Skin of body (tissue), 2 donors: Measurements from ENCODE around the gene DNAJB2. TPM values are rescaled to one million over a fixed set of nuclear protein-coding genes. Genes with fewer than 3 reads are reported as not detected.
"Not testable (repeated sequence)": the region's sequence is repeated elsewhere in the genome, so short reads cannot be mapped to it uniquely, and the experiment has no call there.

Source experiments
- DNase-seq: peaks from one replicate; lab custom pipeline; 2025; lab: John Stamatoyannopoulos, UW
- total RNA-seq: library from RNA; depleted of rRNA; stranded (reverse); fragments of >200 nt; gene quantifications from one replicate; pipeline ENCODE4 v1.2.3, GENCODE V29; 2014

Gene DNAJB2
- total RNA-seq, 1 donor from 2014 or later = 46.7 TPM

- no peak for DNase-seq
These were observed 24.5 kb upstream of the DNAJB2 start for GRCh38 chr2:219254590-219255201.

DNA sequence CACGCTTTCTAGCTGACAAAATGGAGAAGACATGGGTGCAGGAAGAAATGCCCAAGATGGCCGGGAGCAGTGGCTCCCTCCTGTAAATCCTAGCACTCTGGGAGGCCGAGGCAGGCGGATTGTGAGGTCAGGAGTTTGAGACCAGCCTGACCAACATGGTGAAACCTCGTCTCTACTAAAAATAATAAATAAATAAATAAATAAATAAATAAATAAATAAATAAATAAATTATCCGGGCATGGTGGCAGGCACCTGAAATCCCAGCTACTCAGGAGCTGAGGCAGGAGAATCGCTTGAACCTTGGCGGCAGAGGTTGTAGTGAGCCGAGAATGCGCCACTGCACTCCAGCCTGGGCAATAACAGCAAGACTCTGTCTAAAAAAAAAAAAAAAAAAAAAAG lies 20.2 kb upstream of the DNAJB2 start:
- not testable (repeated sequence) for DNase-seq

- no peak for DNase-seq
These were observed 17.9 kb upstream of the DNAJB2 start for GRCh38 chr2:219261024-219261855.

GRCh38 chr2:219266232-219266631 lies 12.9 kb upstream of the DNAJB2 start:
- DNase-seq = no peak

DNA sequence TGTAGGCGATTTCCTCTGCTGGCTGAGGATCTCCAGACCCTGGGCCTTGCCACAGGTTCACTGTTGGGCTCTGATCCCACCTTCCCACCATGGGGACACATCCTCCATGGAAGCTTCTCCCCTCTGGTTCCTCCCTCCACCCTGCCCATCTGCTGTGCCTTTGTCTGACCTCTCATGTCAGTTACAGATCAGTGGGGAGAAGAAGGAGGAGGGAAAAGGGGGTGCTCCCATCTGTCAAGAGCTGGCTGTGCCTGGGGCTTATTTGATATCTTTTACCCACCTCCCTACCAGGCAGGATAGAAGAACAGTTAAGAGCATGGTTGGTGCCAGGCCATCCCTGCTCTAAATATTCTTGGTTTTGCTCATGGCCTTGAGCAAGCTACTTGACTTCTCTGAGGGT lies 12.3 kb upstream of the DNAJB2 start:
- DNase-seq = no peak

- no peak for DNase-seq
These were observed 10.9 kb upstream of the DNAJB2 start for GRCh38 chr2:219268294-219268693.

DNA sequence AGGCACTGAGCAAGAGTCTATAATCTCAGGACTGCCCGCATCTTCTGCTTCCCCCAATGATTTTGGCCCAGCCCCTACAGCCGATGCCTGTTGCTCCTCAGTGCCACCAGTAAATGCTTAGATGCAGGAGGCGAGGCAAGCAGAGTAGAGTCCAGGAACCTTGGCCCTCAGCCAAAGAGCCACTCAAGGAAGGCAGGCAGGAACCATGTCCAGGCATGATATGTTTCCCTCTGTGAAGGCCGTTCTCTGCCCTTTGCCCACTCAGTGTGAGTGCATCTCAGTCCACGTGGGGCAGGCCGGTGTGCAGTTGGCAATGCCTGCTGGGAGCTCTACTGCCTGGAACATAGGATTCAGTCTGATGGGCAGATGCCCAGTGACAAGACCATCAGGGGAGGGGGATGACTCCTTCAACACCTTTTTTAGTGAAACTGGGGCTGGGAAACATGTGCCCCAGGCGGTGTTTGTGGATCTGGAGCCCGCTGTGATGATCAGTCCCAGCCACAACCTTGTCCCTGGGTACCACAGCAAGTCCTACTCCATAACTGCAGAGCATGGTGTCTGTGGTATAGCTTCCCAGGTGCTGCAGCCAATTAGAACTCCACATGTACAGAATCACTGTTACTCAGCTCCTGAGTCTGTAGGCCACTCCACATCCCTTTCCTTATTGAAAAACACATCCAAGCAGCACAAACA lies 9.7 kb upstream of the DNAJB2 start:
- no peak for DNase-seq

GRCh38 chr2:219270055-219270372 lies 9.2 kb upstream of the DNAJB2 start:
- no peak for DNase-seq

GRCh38 chr2:219271021-219271420 lies 8.1 kb upstream of the DNAJB2 start:
- no peak for DNase-seq

GRCh38 chr2:219272356-219272755 lies 6.8 kb upstream of the DNAJB2 start:
- DNase-seq = no peak

DNA sequence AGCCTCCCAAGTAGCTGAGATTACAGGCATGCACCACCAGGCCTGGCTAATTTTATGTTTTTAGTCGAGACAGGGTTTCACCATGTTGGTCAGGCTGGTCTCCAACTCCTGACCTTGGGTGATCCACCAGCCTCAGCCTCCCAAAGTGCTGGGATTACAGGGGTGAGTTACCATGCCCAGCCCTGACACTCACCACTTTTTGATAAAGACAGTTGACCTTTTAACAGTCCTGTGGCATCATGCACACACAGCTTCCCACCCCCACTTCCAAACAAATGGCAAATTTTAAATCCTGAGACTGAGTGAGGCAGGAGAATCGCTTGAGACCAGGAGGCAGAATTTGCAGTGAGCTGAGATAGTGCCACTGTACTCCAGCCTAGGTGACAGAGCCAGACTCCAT lies 6.2 kb upstream of the DNAJB2 start:
- DNase-seq = no peak

- no peak for DNase-seq
These were observed 5.2 kb upstream of the DNAJB2 start for GRCh38 chr2:219273937-219274336.

DNA sequence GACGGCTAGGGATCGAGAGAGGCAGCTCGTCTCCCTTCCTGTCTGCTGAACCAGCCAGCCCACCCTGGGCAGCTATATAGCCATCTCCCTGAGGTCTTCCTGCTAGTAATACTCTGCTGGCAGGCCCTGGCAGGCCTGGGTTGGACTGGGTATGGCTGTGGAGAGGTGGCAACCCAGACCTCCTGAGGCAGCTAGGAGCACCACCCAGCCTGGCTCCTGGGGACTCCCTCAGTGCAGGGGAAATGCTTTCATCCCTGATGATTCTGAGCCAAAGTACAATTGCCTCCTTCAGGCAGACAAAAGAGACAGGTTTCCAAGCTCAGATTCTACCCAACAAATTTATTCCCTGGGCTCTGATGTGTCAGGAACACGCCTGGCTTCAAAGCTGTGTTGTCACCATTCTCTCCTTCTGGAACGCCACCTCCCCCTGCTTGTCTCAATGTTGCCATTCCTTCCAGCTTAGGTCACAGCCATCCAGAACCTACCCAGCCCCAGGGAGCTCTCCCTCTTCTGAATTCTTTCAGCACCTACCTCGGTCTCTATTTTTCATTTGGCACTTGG lies 4.7 kb upstream of the DNAJB2 start:
- DNase-seq = peak; percentile 35

- DNase-seq = peak; percentile 87
These were observed 1.2 kb upstream of the DNAJB2 start for GRCh38 chr2:219277703-219278654.

DNA sequence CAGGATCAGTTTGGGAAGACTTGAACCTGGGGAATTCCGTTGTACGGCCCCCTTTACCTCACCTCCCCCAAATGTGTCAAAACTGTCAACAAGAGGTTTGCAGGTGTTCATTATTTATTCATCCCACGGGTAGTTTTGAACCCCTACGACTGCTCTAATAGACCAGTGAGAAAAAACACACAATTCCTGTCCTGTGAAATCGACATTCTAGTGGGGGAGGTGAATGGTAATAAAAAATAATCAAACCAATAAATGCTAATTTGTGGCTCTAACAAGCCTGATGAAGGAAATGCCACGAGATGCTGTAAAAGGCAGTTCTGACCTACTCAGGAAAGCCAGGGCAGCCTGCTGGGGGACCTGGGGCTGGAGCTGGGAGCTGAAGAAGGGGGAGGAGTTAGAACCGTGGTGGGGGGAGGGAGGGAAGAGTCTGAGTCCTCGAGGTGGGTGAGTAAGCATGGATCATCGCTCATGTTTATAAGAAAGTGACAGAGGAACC lies 463 bp upstream of the DNAJB2 start:
- DNase-seq = no peak

DNA sequence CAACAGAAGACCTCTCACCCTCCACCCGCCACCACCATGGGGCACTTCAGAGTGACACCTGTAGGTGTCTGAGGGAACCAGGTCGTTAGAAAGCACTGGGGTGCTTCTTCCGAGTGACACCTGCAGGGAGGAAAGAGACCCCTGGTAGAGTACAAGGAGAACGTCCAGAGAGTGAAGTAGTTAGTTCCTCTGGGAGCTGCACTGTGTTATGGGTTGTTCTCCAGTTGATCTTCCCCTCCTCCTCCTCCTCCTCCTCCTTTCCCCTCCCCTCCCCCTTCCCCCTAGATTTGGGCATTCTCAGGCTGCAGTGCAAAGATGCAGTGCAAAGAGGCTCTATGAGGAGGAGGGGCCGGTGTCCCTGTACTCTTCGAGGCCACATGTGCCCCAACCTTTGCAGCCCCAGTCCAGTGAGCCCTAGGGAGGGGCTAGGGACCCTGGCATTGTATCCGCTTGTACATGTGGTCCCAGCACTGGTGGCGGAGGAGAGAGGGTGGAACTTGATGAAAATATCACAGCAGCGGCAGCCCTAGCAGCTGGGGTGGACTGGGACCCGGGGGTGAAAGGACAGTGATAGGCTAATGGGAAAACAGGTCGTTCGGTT lies 850 bp downstream of the DNAJB2 start:
- no peak for DNase-seq

DNA sequence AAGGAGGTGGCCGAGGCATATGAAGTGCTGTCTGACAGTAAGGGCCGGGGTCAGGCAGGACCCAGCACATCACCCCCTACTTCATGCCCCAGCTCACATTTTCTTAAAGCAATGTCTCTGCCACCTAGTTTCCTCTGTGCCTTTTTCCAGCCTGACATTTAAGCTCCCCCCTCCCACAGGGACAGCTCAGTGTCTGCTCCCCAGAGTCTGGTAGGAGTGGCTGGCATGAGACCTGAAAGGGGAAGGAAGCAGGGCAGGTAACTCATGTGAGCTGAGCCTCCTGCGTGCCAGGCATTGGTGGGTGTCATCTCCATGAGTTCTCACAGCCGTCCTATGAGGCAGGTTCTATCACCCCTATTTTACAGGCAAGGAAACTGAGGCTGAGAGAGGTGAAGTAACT lies 1.5 kb downstream of the DNAJB2 start:
- no peak for DNase-seq

DNA sequence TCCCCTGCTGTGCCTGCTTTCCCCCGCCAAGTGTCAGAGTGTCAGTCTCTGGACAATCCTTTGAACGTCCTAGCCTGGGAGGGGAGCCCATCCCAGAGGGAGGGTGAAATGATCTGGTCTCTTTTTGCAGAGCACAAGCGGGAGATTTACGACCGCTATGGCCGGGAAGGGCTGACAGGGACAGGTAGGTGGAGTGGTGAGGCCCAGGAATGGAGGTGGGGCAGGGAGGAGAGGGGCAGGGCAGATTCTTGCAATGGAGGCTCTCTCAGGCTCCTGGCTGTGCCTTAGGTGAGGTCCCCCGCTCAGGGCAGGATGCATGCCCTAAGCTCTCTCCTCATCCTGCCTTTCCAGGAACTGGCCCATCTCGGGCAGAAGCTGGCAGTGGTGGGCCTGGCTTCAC lies 2.4 kb downstream of the DNAJB2 start:
- no peak for DNase-seq

DNA sequence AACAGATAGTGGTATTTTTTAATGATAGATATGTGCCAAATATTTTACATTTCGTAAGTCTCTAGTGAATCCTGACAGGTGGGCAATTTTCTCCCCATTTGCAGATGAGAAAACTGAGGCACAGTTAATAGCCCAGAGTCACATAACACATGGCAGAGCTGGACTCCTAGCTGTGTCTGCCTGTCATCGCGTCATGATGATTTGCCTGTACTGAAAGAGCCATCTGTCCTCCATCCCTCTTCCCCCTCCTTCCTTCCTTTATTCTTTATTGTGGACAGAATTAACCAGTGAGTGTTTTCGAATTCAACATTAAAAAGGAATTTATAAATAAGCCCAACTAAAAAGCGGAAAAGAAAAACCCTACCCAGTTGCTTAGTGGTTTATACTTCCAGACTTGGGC lies 3.2 kb downstream of the DNAJB2 start:
- DNase-seq = no peak

DNA sequence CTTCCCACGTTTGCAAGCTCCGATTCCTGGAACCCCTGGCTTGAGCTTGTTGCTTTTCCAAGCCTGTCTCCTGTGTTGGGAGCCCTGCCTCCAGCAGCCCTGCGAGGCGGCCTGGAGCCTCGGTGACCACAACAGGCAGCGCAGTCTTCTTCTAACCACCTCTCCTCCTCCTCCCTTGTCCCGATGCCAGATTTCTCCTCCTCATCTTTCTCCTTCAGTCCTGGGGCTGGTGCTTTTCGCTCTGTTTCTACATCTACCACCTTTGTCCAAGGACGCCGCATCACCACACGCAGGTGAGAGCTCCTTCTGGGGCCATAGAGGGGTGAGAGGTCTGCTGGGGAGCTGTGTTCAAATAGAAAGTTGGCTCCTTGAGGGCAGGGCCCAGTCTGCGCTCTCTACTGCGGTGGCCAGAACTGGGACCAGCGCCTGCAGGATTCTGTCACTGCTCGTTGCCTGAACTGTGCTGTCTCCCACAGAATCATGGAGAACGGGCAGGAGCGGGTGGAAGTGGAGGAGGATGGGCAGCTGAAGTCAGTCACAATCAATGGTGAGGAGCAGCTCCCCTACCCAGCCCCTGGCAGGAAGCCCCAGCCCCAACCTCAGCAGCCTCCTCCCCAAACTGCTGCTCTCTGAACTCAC lies 3.9 kb downstream of the DNAJB2 start:
- DNase-seq = no peak
